H1 (cell line): ENCODE data around the gene DCTN2. TPM values are rescaled to one million over a fixed set of nuclear protein-coding genes. Genes with fewer than 3 reads are reported as not detected.

Experiments
- CTCF ChIA-PET: fragments of 300-600 bp; sonication (Branson Sonifier 250); formaldehyde crosslinking; loops from one replicate; lab custom pipeline; 2021; ENCODE audit not compliant: partially characterized antibody; lab: Charles Lee
- POLR2A ChIA-PET: fragments of 300-600 bp; sonication (Branson Sonifier 250); formaldehyde crosslinking; loops from one replicate; lab custom pipeline; 2021; ENCODE audit warnings: inconsistent platforms; ENCODE audit not compliant: partially characterized antibody; lab: Charles Lee
- DNase-seq, 2 experiments: peaks; one replicate each; pipeline versions ENCODE4 v3.0.0 to v3.0.0-alpha.2; 2010 to 2022; ENCODE audit warnings: low spot score in 2 of 2, low read depth in 1 of 2, mixed read lengths in 1 of 2
- FAIRE-seq: peaks from 2 replicates; lab custom pipeline; 2011; peaks lifted over from hg19 to GRCh38; lab: Jason Lieb, UNC
- H2AFZ ChIP-seq: 2 replicates; pipeline ENCODE4 v1.8.1; 2012; ENCODE audit warnings: low read length, inconsistent platforms
- H2AK5ac ChIP-seq: 2 replicates; pipeline ENCODE4 v1.6.1; 2013; ENCODE audit warnings: low read depth, low read length
- H2BK120ac ChIP-seq: replicated peaks from 2 replicates; pipeline ENCODE3; 2013; ENCODE audit warnings: low read depth, low read length, inconsistent platforms
- H2BK12ac ChIP-seq: 2 replicates; pipeline ENCODE4 v1.6.1; 2013; ENCODE audit warnings: low read depth, low read length
- H2BK15ac ChIP-seq: 2 replicates; pipeline ENCODE4 v1.6.1; 2013; ENCODE audit warnings: low read length
- H2BK20ac ChIP-seq: 2 replicates; pipeline ENCODE4 v1.6.1; 2013; ENCODE audit warnings: low read length
- H2BK5ac ChIP-seq: 2 replicates; pipeline ENCODE4 v1.6.1; 2013; ENCODE audit warnings: low read depth, low read length
- H3K14ac ChIP-seq: 2 replicates; pipeline ENCODE4 v1.6.1; 2013; ENCODE audit warnings: inconsistent platforms; ENCODE audit not compliant: insufficient read length
- H3K18ac ChIP-seq: 2 replicates; pipeline ENCODE4 v1.6.1; 2013; ENCODE audit warnings: low read length; ENCODE audit errors: extremely low read depth
- H3K23ac ChIP-seq: 2 replicates; pipeline ENCODE4 v1.6.1; 2013; ENCODE audit warnings: inconsistent platforms; ENCODE audit not compliant: insufficient read length
- H3K23me2 ChIP-seq: 2 replicates; pipeline ENCODE4 v1.6.1; 2013; ENCODE audit warnings: low read depth, low read length
- H3K27ac ChIP-seq: 2 replicates; pipeline ENCODE4 v1.6.1; 2011; ENCODE audit warnings: low read depth, low read length, inconsistent platforms
- H3K27me3 ChIP-seq, 4 experiments: replicated peaks in 1 of 4; 1 replicate in 1 of 4; 2 replicates in 3 of 4; pipeline versions ENCODE4 v1.6.1 to v1.8.1; 2011 to 2013; ENCODE audit warnings: low read length in 3 of 4, mild to moderate bottlenecking in 3 of 4, inconsistent platforms in 2 of 4, mixed read lengths in 2 of 4, moderate library complexity in 1 of 4; ENCODE audit not compliant: control insufficient read depth in 3 of 4, insufficient read depth in 3 of 4; ENCODE audit errors: extremely low read depth in 1 of 4
- H3K36me3 ChIP-seq, 4 experiments: 2 replicates each; pipeline versions ENCODE4 v1.6.1 to v1.8.1; 2011 to 2013; ENCODE audit warnings: mild to moderate bottlenecking in 4 of 4, low read length in 3 of 4, moderate library complexity in 2 of 4, control low read depth in 1 of 4, inconsistent platforms in 1 of 4; ENCODE audit not compliant: insufficient read depth in 4 of 4, control insufficient read depth in 2 of 4
- H3K4ac ChIP-seq: replicated peaks from 2 replicates; pipeline ENCODE3; 2013; ENCODE audit warnings: low read length, low read depth, mixed read lengths, inconsistent platforms; ENCODE audit not compliant: insufficient read length
- H3K4me1 ChIP-seq, 4 experiments: replicated peaks in 1 of 4; 1 replicate in 1 of 4; 2 replicates in 3 of 4; pipeline versions ENCODE4 v1.6.1 to v1.8.1; 2011 to 2013; ENCODE audit warnings: low read length in 3 of 4, inconsistent platforms in 2 of 4, mixed read lengths in 1 of 4; ENCODE audit not compliant: insufficient read depth in 4 of 4, control insufficient read depth in 3 of 4
- H3K4me2 ChIP-seq, 2 experiments: 2 replicates each; pipeline versions ENCODE4 v1.6.1 to v1.8.1; 2011 to 2013; ENCODE audit warnings: low read depth in 2 of 2, low read length in 2 of 2, control low read depth in 1 of 2, inconsistent platforms in 1 of 2, mild to moderate bottlenecking in 1 of 2; ENCODE audit not compliant: insufficient read depth in 1 of 2
- H3K4me3 ChIP-seq, 4 experiments: fragments of 200-600, 300-600 bp in 1 of 4; sonication (generic), shearing (Covaris generic), sonication (Bioruptor Twin) in 1 of 4; 2 replicates each; pipeline versions ENCODE4 v1.5.1 to v1.8.1; 2011 to 2016; ENCODE audit warnings: low read length in 4 of 4, low read depth in 3 of 4, control low read depth in 2 of 4, inconsistent platforms in 2 of 4, mild to moderate bottlenecking in 2 of 4, mixed read lengths in 1 of 4, moderate library complexity in 1 of 4; ENCODE audit not compliant: insufficient read depth in 2 of 4; ENCODE audit errors: extremely low read depth in 1 of 4
- H3K56ac ChIP-seq: replicated peaks from 2 replicates; pipeline ENCODE3; 2013; ENCODE audit warnings: low read depth, mild to moderate bottlenecking, mixed read lengths, low read length, inconsistent platforms; ENCODE audit not compliant: insufficient read length
- H3K79me1 ChIP-seq: 2 replicates; pipeline ENCODE4 v1.6.1; 2013; ENCODE audit warnings: low read depth, low read length, control low read depth
- H3K79me2 ChIP-seq, 2 experiments: 2 replicates each; pipeline versions ENCODE4 v1.6.1 to v1.8.1; 2012 to 2013; ENCODE audit warnings: low read length in 2 of 2, mild to moderate bottlenecking in 2 of 2, inconsistent platforms in 1 of 2; ENCODE audit not compliant: insufficient read depth in 2 of 2, control insufficient read depth in 1 of 2
- H3K9ac ChIP-seq, 4 experiments: replicated peaks in 1 of 4; 1 replicate in 1 of 4; 2 replicates in 3 of 4; pipeline versions ENCODE4 v1.6.1 to v1.8.1; 2011 to 2013; ENCODE audit warnings: low read depth in 3 of 4, low read length in 3 of 4, control low read depth in 2 of 4, mild to moderate bottlenecking in 2 of 4, moderate library complexity in 2 of 4, inconsistent platforms in 1 of 4; ENCODE audit errors: extremely low read depth in 1 of 4
- H3K9me3 ChIP-seq, 2 experiments: 2 replicates each; pipeline versions ENCODE4 v1.6.1 to v1.8.1; 2012 to 2013; ENCODE audit warnings: mild to moderate bottlenecking in 2 of 2, moderate library complexity in 2 of 2, control low read depth in 1 of 2, inconsistent platforms in 1 of 2, low read depth in 1 of 2, low read length in 1 of 2, mixed read lengths in 1 of 2; ENCODE audit not compliant: insufficient read depth in 2 of 2
- H4K20me1 ChIP-seq, 2 experiments: replicated peaks in 1 of 2; 2 replicates each; pipeline versions ENCODE3 to v1.8.1; 2011 to 2013; ENCODE audit warnings: inconsistent platforms in 2 of 2, low read length in 2 of 2, mild to moderate bottlenecking in 1 of 2; ENCODE audit not compliant: insufficient read depth in 2 of 2, control insufficient read depth in 1 of 2
- H4K5ac ChIP-seq: 2 replicates; pipeline ENCODE4 v1.6.1; 2013; ENCODE audit warnings: low read length, low read depth, mixed read lengths, inconsistent platforms; ENCODE audit not compliant: insufficient read length
- H4K8ac ChIP-seq: 2 replicates; pipeline ENCODE4 v1.8.0; 2013; ENCODE audit warnings: mild to moderate bottlenecking, moderate library complexity, low read length, inconsistent platforms; ENCODE audit not compliant: insufficient read depth; ENCODE audit errors: extremely low read depth
- H4K91ac ChIP-seq: replicated peaks from 2 replicates; pipeline ENCODE3; 2013; ENCODE audit warnings: low read length, mixed read lengths, inconsistent platforms; ENCODE audit not compliant: insufficient read length
- BACH1 ChIP-seq: IDR thresholded peaks from 2 replicates; pipeline ENCODE4 v1.6.1; 2012; ENCODE audit warnings: low read length, improper control_type of control experiment
- HDAC6 ChIP-seq: IDR thresholded peaks from one replicate; pipeline ENCODE4 v1.7.1; 2012; ENCODE audit warnings: low read depth, mild to moderate bottlenecking, inconsistent platforms, low read length, moderate library complexity
- NRF1 ChIP-seq: IDR thresholded peaks from 2 replicates; pipeline ENCODE4 v1.6.1; 2011; ENCODE audit warnings: mild to moderate bottlenecking, low read depth, low read length, improper control_type of control experiment
- SIX5 ChIP-seq: IDR thresholded peaks from 2 replicates; pipeline ENCODE4 v1.6.1; 2011; ENCODE audit warnings: mild to moderate bottlenecking, low read depth, low read length
- WGBS, 2 experiments: shearing (Covaris generic) in 1 of 2; methylation state at CpG; one replicate each; pipeline versions ENCODE4 v1.1.6 to v1.1.7; 2013 to 2015; ENCODE audit warnings: low lambda C conversion rate in 2 of 2, mixed read lengths in 2 of 2, inconsistent platforms in 1 of 2, low coverage in 1 of 2, missing lambda C conversion rate in 1 of 2; ENCODE audit not compliant: insufficient replicate concordance in 2 of 2, insufficient coverage in 1 of 2, insufficient read length in 1 of 2; ENCODE audit errors: extremely low coverage in 1 of 2, missing lambda C conversion rate in 1 of 2; 5-methylcytosine and 5-hydroxymethylcytosine counted together
- polyA plus RNA-seq, 7 experiments: library from polyadenylated mRNA; depleted of rRNA in 3 of 7; stranded (reverse) in 5 of 7; unstranded in 2 of 7; fragments of >200 nt in 5 of 7; fragments of 200-250 nt in 2 of 7; gene quantifications; 1 replicate in 5 of 7; 2 replicates in 1 of 7; 4 replicates in 1 of 7; pipeline versions ENCODE4 v1.2.1 to v1.2.3, GENCODE V29; 2011 to 2013; ENCODE audit warnings: missing spikeins in 2 of 7, mixed read lengths in 2 of 7
- total RNA-seq: library from RNA; stranded (reverse); fragmentation: NEBNext Ultra II Directional; extraction: Animal tissue kit (Norgen Biotek cat#: 25700); gene quantifications from 2 replicates; pipeline ENCODE4 v1.2.1, GENCODE V29; 2021

DCTN2 gene
- total and polyA plus RNA-seq, 2 of the 8 experiments (the other 6 are each of a cell fraction or from before 2014, with no cell fraction given), result 90.3 to 91.9 TPM

GRCh38 chr12:57575771-57576612 lies 29.0 kb upstream of the DCTN2 start:
- Histone ChIP-seq H2BK120ac (no peak overlapping the region), H4K20me1 (peaks cover 0 to 7% of the 10 kb centered on the region in 2 experiments), H3K79me2 (no peaks in the 10 kb centered on the region), H4K91ac (no peak overlapping the region), H3K9me3 (no peaks in the 10 kb centered on the region), H3K27ac (no peak overlapping the region), H3K4me2 (no peak overlapping the region), H3K9ac (no peak overlapping the region), H4K5ac (no peak overlapping the region), H3K4me1 (no peaks in the 10 kb centered on the region), H3K14ac (no peak overlapping the region), H3K4ac (no peak overlapping the region), H4K8ac (no peak overlapping the region), H2AK5ac (no peak overlapping the region), H3K4me3 (no peak overlapping the region), H2BK5ac (no peak overlapping the region), H3K23ac (no peak overlapping the region), H2BK20ac (no peak overlapping the region), H3K23me2 (no peaks in the 10 kb centered on the region), H2AFZ (no peak overlapping the region), H3K18ac (no peak overlapping the region), H3K27me3 (no peaks in the 10 kb centered on the region), H2BK12ac (no peak overlapping the region), H3K56ac (no peak overlapping the region), H3K79me1 (no peaks in the 10 kb centered on the region), H2BK15ac (no peak overlapping the region), H3K36me3 (peaks cover 24 to 72% (median 53%) of the 10 kb centered on the region in 4 experiments)
- CTCF ChIA-PET, result interaction anchor here (0.6 to 5.0 kb wide), 11 partner anchors 8 to 157 kb away, joined by 3 to 29 read pairs (median 5); partner anchors contain the start of genes ARHGEF25 and B4GALNT1
- WGBS, 2 experiments, result 95% methylated on average over 12 of the region's 12 CpGs; no CpG with 5 or more reads in 1 of the 2 experiments
- FAIRE-seq (no peak), DNase-seq (no peak)
- TF ChIP-seq SIX5, result no peak
- no peak for TF ChIP-seq HDAC6
- TF ChIP-seq NRF1, result no peak
- no peak for TF ChIP-seq BACH1
- POLR2A ChIA-PET, result interaction anchor here (0.6 to 1.7 kb wide), 13 partner anchors 11 to 275 kb away, joined by 3 to 4 read pairs (median 3); partner anchors contain the start of gene DDIT3
